A549 (cell line): Measurements from ENCODE around the gene CCDC106. TPM values are rescaled to one million over a fixed set of nuclear protein-coding genes. Genes with fewer than 3 reads are reported as not detected.

Source experiments
- ATAC-seq, 2 experiments: fragments of 200-7000 bp in 1 of 2; fragments of >200 bp in 1 of 2; cut with Nextera tagmentation in 1 of 2; cut with Tn5 transposase in 1 of 2; 3 replicates each; pipeline versions ENCODE4 v1.8.0 to v1.9.1; 2018 to 2020; ENCODE audit warnings: mild to moderate bottlenecking in 1 of 2, moderate library complexity in 1 of 2
- CTCF ChIA-PET: fragments of 300-600 bp; sonication (Branson Sonifier 250); formaldehyde crosslinking; extraction: SDS; loops from one replicate; lab custom pipeline; 2021; ENCODE audit warnings: antibody characterized with exemption, inconsistent platforms; lab: Yijun Ruan, JAX
- POLR2A ChIA-PET: fragments of 350-600 bp; formaldehyde crosslinking; extraction: SDS; loops from one replicate; lab custom pipeline; 2021; ENCODE audit warnings: antibody characterized with exemption, inconsistent platforms; lab: Yijun Ruan, JAX
- DNase-seq, 2 experiments: peaks; one replicate each; pipeline versions ENCODE4 v3.0.0 to v3.0.0-alpha.2; 2011 to 2016; ENCODE audit warnings: low read depth in 1 of 2, low spot score in 1 of 2
- FAIRE-seq: peaks from 2 replicates; lab custom pipeline; 2011; peaks lifted over from hg19 to GRCh38; lab: Jason Lieb, UNC
- H3K27ac ChIP-seq, 2 experiments: fragments of >200 bp; sonication (Bioruptor Twin); formaldehyde crosslinking; 3 replicates each; pipeline ENCODE4 v1.5.1; 2016 to 2017
- H3K4me1 ChIP-seq: fragments of >200 bp; sonication (Bioruptor Twin); formaldehyde crosslinking; 3 replicates; pipeline ENCODE4 v1.6.1; 2016
- H3K4me2 ChIP-seq: fragments of >200 bp; sonication (Bioruptor Twin); formaldehyde crosslinking; 3 replicates; pipeline ENCODE4 v1.6.1; 2016
- H3K4me3 ChIP-seq: fragments of >200 bp; sonication (Bioruptor Twin); formaldehyde crosslinking; 3 replicates; pipeline ENCODE4 v1.5.1; 2016
- H3K9me3 ChIP-seq: fragments of >200 bp; sonication (Bioruptor Twin); formaldehyde crosslinking; 3 replicates; pipeline ENCODE4 v1.6.1; 2016
- ATOH8 ChIP-seq: fragments of 250-450 bp; sonication (Bioruptor Pico); IDR thresholded peaks from 2 replicates; pipeline ENCODE4 v1.5.0; 2020; ENCODE audit warnings: low read depth, mild to moderate bottlenecking, moderate library complexity
- CHD4 ChIP-seq: fragments of 200-600 bp; sonication (generic); IDR thresholded peaks from 2 replicates; pipeline ENCODE4 v1.6.1; 2016; ENCODE audit warnings: antibody characterized with exemption, mild to moderate bottlenecking, borderline replicate concordance
- CTCF ChIP-seq: fragments of >200 bp; sonication (Bioruptor Twin); formaldehyde crosslinking; IDR thresholded peaks from 3 replicates; pipeline ENCODE4 v1.5.1; 2016
- FOXS1 ChIP-seq: fragments of 250-450 bp; sonication (Bioruptor Pico); IDR thresholded peaks from 2 replicates; pipeline ENCODE4 v1.5.0; 2020; ENCODE audit warnings: mild to moderate bottlenecking, moderate library complexity
- HEYL ChIP-seq: fragments of 250-450 bp; sonication (Bioruptor Pico); IDR thresholded peaks from 2 replicates; pipeline ENCODE4 v1.8.0; 2021; ENCODE audit warnings: mild to moderate bottlenecking, moderate library complexity
- HMGXB4 ChIP-seq: fragments of 250-450 bp; sonication (Bioruptor Pico); IDR thresholded peaks from 2 replicates; pipeline ENCODE4 v1.5.0; 2021; ENCODE audit warnings: mild to moderate bottlenecking, moderate library complexity, borderline replicate concordance
- JUN ChIP-seq, 2 experiments: fragments of >200 bp; sonication (Bioruptor Twin); formaldehyde crosslinking; IDR thresholded peaks; 2 replicates in 1 of 2; 3 replicates in 1 of 2; pipeline ENCODE4 v1.6.1; 2016 to 2017
- KDM1A ChIP-seq: fragments of 200-600 bp; sonication (generic); IDR thresholded peaks from 2 replicates; pipeline ENCODE4 v1.6.1; 2016; ENCODE audit warnings: low read depth, mild to moderate bottlenecking
- KDM5A ChIP-seq: fragments of 200-600 bp; sonication (generic); IDR thresholded peaks from 2 replicates; pipeline ENCODE4 v1.6.1; 2016; ENCODE audit warnings: antibody characterized with exemption, mild to moderate bottlenecking
- MAFK ChIP-seq: fragments of 450-650 bp; IDR thresholded peaks from 2 replicates; pipeline ENCODE4 v1.6.1; 2014; ENCODE audit not compliant: partially characterized antibody
- NPAS2 ChIP-seq: fragments of 250-450 bp; sonication (Bioruptor Pico); IDR thresholded peaks from 2 replicates; pipeline ENCODE4 v1.8.0; 2022; ENCODE audit warnings: mild to moderate bottlenecking, moderate library complexity, borderline replicate concordance
- NR3C1 ChIP-seq: fragments of >200 bp; sonication (Bioruptor Twin); formaldehyde crosslinking; IDR thresholded peaks from 3 replicates; pipeline ENCODE4 v1.6.1; 2017
- PBX3 ChIP-seq: IDR thresholded peaks from 2 replicates; pipeline ENCODE4 v1.6.1; 2012
- RARB ChIP-seq: fragments of 250-450 bp; sonication (Bioruptor Pico); IDR thresholded peaks from 2 replicates; pipeline ENCODE4 v1.8.0; 2021; ENCODE audit warnings: mild to moderate bottlenecking, moderate library complexity
- RCOR1 ChIP-seq: fragments of 150-350 bp; IDR thresholded peaks from 2 replicates; pipeline ENCODE4 v1.6.1; 2014; ENCODE audit warnings: antibody characterized with exemption, low read length, low read depth
- RFX5 ChIP-seq: fragments of 450-650 bp; IDR thresholded peaks from 2 replicates; pipeline ENCODE4 v1.7.1; 2014; ENCODE audit warnings: antibody characterized with exemption, mild to moderate bottlenecking, moderate library complexity
- SMC3 ChIP-seq: fragments of >200 bp; sonication (Bioruptor Twin); formaldehyde crosslinking; IDR thresholded peaks from 3 replicates; pipeline ENCODE4 v1.6.1; 2018; ENCODE audit warnings: inconsistent platforms
- SREBF2 ChIP-seq: fragments of 450-650 bp; IDR thresholded peaks from 2 replicates; pipeline ENCODE4 v1.6.1; 2014; ENCODE audit warnings: mild to moderate bottlenecking, moderate library complexity
- TP53 ChIP-seq: fragments of 250-450 bp; sonication (Bioruptor Pico); IDR thresholded peaks from 2 replicates; pipeline ENCODE4 v1.5.0; 2021; ENCODE audit warnings: mild to moderate bottlenecking, moderate library complexity
- ZFP36 ChIP-seq: fragments of 450-650 bp; IDR thresholded peaks from 2 replicates; pipeline ENCODE4 v1.6.1; 2014; ENCODE audit warnings: borderline replicate concordance; ENCODE audit not compliant: partially characterized antibody
- ZNF302 ChIP-seq: fragments of 250-450 bp; sonication (Bioruptor Pico); IDR thresholded peaks from 2 replicates; pipeline ENCODE4 v1.9.0; 2021; ENCODE audit warnings: inconsistent platforms, mild to moderate bottlenecking, moderate library complexity
- WGBS: methylation state at CpG from one replicate; pipeline ENCODE4 v1.1.6; 2017; ENCODE audit errors: missing lambda C conversion rate; 5-methylcytosine and 5-hydroxymethylcytosine counted together
- polyA plus RNA-seq, 4 experiments: library from polyadenylated mRNA; depleted of rRNA in 3 of 4; stranded (reverse); fragments of >200 nt; fragmentation: RNase III in 1 of 4; extraction: RNeasy Plus Mini Kit Qiagen cat#74134 plus additional on column Dnase treatment in 1 of 4; gene quantifications; 2 replicates in 3 of 4; 3 replicates in 1 of 4; pipeline ENCODE4 v1.2.3, GENCODE V29; 2011 to 2017

Gene CCDC106
- polyA plus RNA-seq, 2 of the 4 experiments (the other 2 are of a cell fraction) = 5.2 to 17.6 TPM

- POLR2A ChIA-PET = no interaction called here
Measured at GRCh38 chr19:55656988-55657747, 9.2 kb downstream of the CCDC106 start.

GRCh38 chr19:55658846-55659459 is 10.9 kb downstream of the CCDC106 start:
- ATAC-seq = no peak
- Histone ChIP-seq H3K27ac (no peak overlapping the region), H3K9me3 (no peaks in the 10 kb centered on the region), H3K4me1 (peaks cover 40% of the 10 kb centered on the region), H3K4me2 (peak overlapping the region; percentile 91), H3K4me3 (no peak overlapping the region)
- POLR2A ChIA-PET = no interaction called here
- WGBS = 92% methylated on average over 37 of the region's 37 CpGs
- CTCF ChIA-PET = interaction anchor here (0.7 to 2.4 kb wide), 4 partner anchors 13 to 987 kb away, joined by 3 to 21 read pairs (median 6); no protein-coding TSS in a partner anchor
- no peak for DNase-seq
- TF ChIP-seq RFX5 = no peak
- no peak for TF ChIP-seq TP53 (CRISPR knock-in tag)
- no peak for TF ChIP-seq RCOR1
- TF ChIP-seq FOXS1 (CRISPR knock-in tag) = no peak
- no peak for TF ChIP-seq NPAS2 (CRISPR knock-in tag)
- FAIRE-seq = no peak

More at GRCh38 chr19:55656988-55657747, 9.2 kb downstream of the CCDC106 start:
- H3K4me3 ChIP-seq = peak overlapping the region; percentile 68; the same call in 2 of the 3 replicates
- peak overlapping the region; percentile 6 to 96; a peak in 3 of 6 replicates for H3K27ac ChIP-seq
- DNase-seq (no peak), ATAC-seq (no peak), FAIRE-seq (no peak)
- TF ChIP-seq HEYL (CRISPR knock-in tag) = no peak
- TF ChIP-seq ATOH8 (CRISPR knock-in tag) = no peak
- no peak for TF ChIP-seq NR3C1
- no peak for TF ChIP-seq RARB (CRISPR knock-in tag)
- no peak for TF ChIP-seq KDM1A
- no peak for TF ChIP-seq HMGXB4 (CRISPR knock-in tag)
- no peak for TF ChIP-seq JUN (IDR thresholded peaks at IDR 0.05)
- TF ChIP-seq SMC3 = no peak
- TF ChIP-seq CHD4 = no peak
- TF ChIP-seq ZFP36 = no peak
- TF ChIP-seq ZNF302 (CRISPR knock-in tag) = no peak
- no peak for TF ChIP-seq PBX3
- TF ChIP-seq MAFK = no peak
- TF ChIP-seq CTCF = no peak
- no peak for TF ChIP-seq KDM5A
- TF ChIP-seq TP53 (CRISPR knock-in tag) = no peak
- no peak for TF ChIP-seq SREBF2
- no peaks in the 10 kb centered on the region for H3K9me3 ChIP-seq
- peak overlapping the region; percentile 91 for H3K4me2 ChIP-seq
- peaks cover 44% of the 10 kb centered on the region for H3K4me1 ChIP-seq
- 69% methylated on average over 18 of the region's 18 CpGs for WGBS
- CTCF ChIA-PET = interaction anchor here (0.6 to 2.3 kb wide), 5 partner anchors 10 to 282 kb away, joined by 3 to 30 read pairs (median 4); no protein-coding TSS in a partner anchor
